Fibroblast of lung (primary cell): Measurements from ENCODE around the gene APC2. TPM values are rescaled to one million over a fixed set of nuclear protein-coding genes. Genes with fewer than 3 reads are reported as not detected.

Experiments used
- DNase-seq, 2 donors: peaks; one replicate each; pipeline versions ENCODE4 v3.0.0 to v3.0.0-alpha.2; 2010; ENCODE audit warnings: low read depth in 2 of 2
- H2AFZ ChIP-seq: 2 replicates; pipeline ENCODE4 v1.5.1; 2012; ENCODE audit warnings: low read length, control low read depth, inconsistent platforms
- H3K27ac ChIP-seq: 2 replicates; pipeline ENCODE4 v1.5.1; 2011; ENCODE audit warnings: low read length, control low read depth; ENCODE audit not compliant: insufficient read depth
- H3K27me3 ChIP-seq: 2 replicates; pipeline ENCODE4 v1.5.1; 2011; ENCODE audit warnings: mild to moderate bottlenecking, low read length; ENCODE audit not compliant: control insufficient read depth, insufficient read depth
- H3K36me3 ChIP-seq: 2 replicates; pipeline ENCODE4 v1.5.1; 2011; ENCODE audit warnings: low read length; ENCODE audit not compliant: control insufficient read depth, insufficient read depth
- H3K4me1 ChIP-seq: 2 replicates; pipeline ENCODE4 v1.5.1; 2011; ENCODE audit warnings: low read length; ENCODE audit not compliant: control insufficient read depth, insufficient read depth; ENCODE audit errors: extremely low read depth
- H3K4me2 ChIP-seq: 2 replicates; pipeline ENCODE4 v1.5.1; 2011; ENCODE audit warnings: low read length, control low read depth; ENCODE audit not compliant: insufficient read depth; ENCODE audit errors: extremely low read depth
- H3K4me3 ChIP-seq, 4 experiments: fragments of 200-600 bp in 1 of 4; sonication (generic) in 1 of 4; replicated peaks in 1 of 4; 2 replicates each; pipeline ENCODE4 v1.5.1; 2011 to 2016; ENCODE audit warnings: low read length in 4 of 4, low read depth in 3 of 4, mild to moderate bottlenecking in 3 of 4, control low read depth in 2 of 4, inconsistent platforms in 1 of 4, mixed read lengths in 1 of 4; ENCODE audit not compliant: insufficient read depth in 1 of 4; ENCODE audit errors: control extremely low read depth in 1 of 4
- H3K79me2 ChIP-seq: 2 replicates; pipeline ENCODE4 v1.5.1; 2012; ENCODE audit warnings: mild to moderate bottlenecking, low read length, inconsistent platforms; ENCODE audit not compliant: control insufficient read depth, insufficient read depth
- H3K9ac ChIP-seq: 2 replicates; pipeline ENCODE4 v1.5.1; 2011; ENCODE audit warnings: mild to moderate bottlenecking, low read length, control low read depth; ENCODE audit not compliant: insufficient read depth
- H3K9me3 ChIP-seq: 2 replicates; pipeline ENCODE4 v1.5.1; 2012; ENCODE audit warnings: low read depth, low read length; ENCODE audit not compliant: control insufficient read depth, insufficient read depth
- H4K20me1 ChIP-seq: 2 replicates; pipeline ENCODE4 v1.5.1; 2011; ENCODE audit warnings: low read length; ENCODE audit not compliant: control insufficient read depth, insufficient read depth; ENCODE audit errors: extremely low read depth
- CTCF ChIP-seq, 2 donors: IDR thresholded peaks in 1 of 2; conservative IDR thresholded peaks in 1 of 2; 1 replicate in 1 of 2; 2 replicates in 1 of 2; pipeline ENCODE4 v1.5.1; 2011 to 2012; ENCODE audit warnings: low read length in 2 of 2, control low read depth in 1 of 2, inconsistent platforms in 1 of 2, low read depth in 1 of 2, mild to moderate bottlenecking in 1 of 2
- EZH2 ChIP-seq: IDR thresholded peaks from 2 replicates; pipeline ENCODE4 v1.5.1; 2012; ENCODE audit warnings: low read length, control low read depth, mild to moderate bottlenecking; ENCODE audit errors: missing control alignments
- polyA plus RNA-seq, 2 donors: library from polyadenylated mRNA; depleted of rRNA in 1 of 2; stranded (reverse) in 1 of 2; unstranded in 1 of 2; fragments of >200 nt; gene quantifications; 2 replicates each; pipeline ENCODE4 v1.2.1, GENCODE V29; 2011 to 2012; ENCODE audit warnings: missing spikeins in 1 of 2
- total RNA-seq: library from RNA; depleted of rRNA; stranded (reverse); fragments of >200 nt; gene quantifications from 2 replicates; pipeline ENCODE4 v1.2.1, GENCODE V29; 2014

APC2 gene
- total and polyA plus RNA-seq, 2 donors (not counting 1 experiment from before 2014, with no cell fraction given), result 0.01 to 0.50 TPM

GRCh38 chr19:1425102-1425837 is 24.7 kb upstream of the APC2 start:
- Histone ChIP-seq H3K4me3 (no peak overlapping the region), H3K4me2 (no peak overlapping the region), H3K27ac (no peak overlapping the region), H3K27me3 (no peaks in the 10 kb centered on the region), H2AFZ (no peak overlapping the region), H3K9ac (no peak overlapping the region), H3K36me3 (peaks cover 55% of the 10 kb centered on the region), H3K9me3 (no peaks in the 10 kb centered on the region), H3K79me2 (peaks cover 44% of the 10 kb centered on the region), H3K4me1 (no peaks in the 10 kb centered on the region), H4K20me1 (no peaks in the 10 kb centered on the region)
- DNase-seq, result peak in 1 of 2 donors; percentile 35
- no peak for TF ChIP-seq CTCF (conservative IDR thresholded peaks at IDR 0.05 in 1 of 2, IDR thresholded peaks at IDR 0.05 in 1 of 2; ENCODE audit: low read depth in 1 of 2, low read length in 2 of 2)
- TF ChIP-seq EZH2, result no peak

DNA sequence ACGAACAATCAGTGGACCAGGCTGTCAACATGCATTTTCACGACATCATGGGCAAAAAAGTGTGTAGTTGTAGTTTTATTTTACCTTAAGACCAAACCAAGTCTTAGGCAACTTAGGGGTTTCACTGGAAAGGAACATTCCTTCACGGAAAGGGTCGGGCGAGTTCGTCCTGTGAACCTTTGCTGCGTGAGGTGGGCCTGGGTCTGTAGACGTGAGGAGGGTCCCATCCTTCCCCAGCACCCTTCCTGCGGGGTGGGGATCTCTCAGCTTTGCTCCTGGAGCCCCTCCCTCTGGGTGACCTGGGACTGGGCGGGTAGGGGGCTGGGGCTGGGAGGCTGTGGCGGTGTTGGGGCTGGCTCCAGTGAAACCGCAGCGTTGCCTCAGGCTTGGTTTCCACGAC is 24.0 kb upstream of the APC2 start:
- TF ChIP-seq CTCF (conservative IDR thresholded peaks at IDR 0.05 in 1 of 2, IDR thresholded peaks at IDR 0.05 in 1 of 2; ENCODE audit: low read depth in 1 of 2, low read length in 2 of 2) (no peak), EZH2 (no peak)
- H3K4me3 ChIP-seq, result no peak overlapping the region
- no peak overlapping the region for H3K9ac ChIP-seq
- H3K4me1 ChIP-seq, result no peaks in the 10 kb centered on the region
- H3K9me3 ChIP-seq, result no peaks in the 10 kb centered on the region
- H2AFZ ChIP-seq, result no peak overlapping the region
- peaks cover 38% of the 10 kb centered on the region for H3K79me2 ChIP-seq
- H3K27me3 ChIP-seq, result no peaks in the 10 kb centered on the region
- no peak overlapping the region for H3K4me2 ChIP-seq
- no peak overlapping the region for H3K27ac ChIP-seq
- H4K20me1 ChIP-seq, result no peaks in the 10 kb centered on the region
- DNase-seq, result no peak
- peaks cover 50% of the 10 kb centered on the region for H3K36me3 ChIP-seq

GRCh38 chr19:1426736-1427135 is 23.2 kb upstream of the APC2 start:
- H3K4me2 ChIP-seq, result no peak overlapping the region
- no peak overlapping the region for H3K27ac ChIP-seq
- H3K9ac ChIP-seq, result no peak overlapping the region
- H3K4me1 ChIP-seq, result no peaks in the 10 kb centered on the region
- DNase-seq, result no peak
- TF ChIP-seq CTCF (conservative IDR thresholded peaks at IDR 0.05 in 1 of 2, IDR thresholded peaks at IDR 0.05 in 1 of 2; ENCODE audit: low read depth in 1 of 2, low read length in 2 of 2) (no peak), EZH2 (no peak)
- H3K79me2 ChIP-seq, result peaks cover 30% of the 10 kb centered on the region
- H3K9me3 ChIP-seq, result no peaks in the 10 kb centered on the region
- no peaks in the 10 kb centered on the region for H3K27me3 ChIP-seq
- no peak overlapping the region for H3K4me3 ChIP-seq
- peaks cover 44% of the 10 kb centered on the region for H3K36me3 ChIP-seq
- no peak overlapping the region for H2AFZ ChIP-seq
- H4K20me1 ChIP-seq, result no peaks in the 10 kb centered on the region
